GM23338 (cell line): ENCODE data around the gene MLNR.

Source experiments
- CREB1 ChIP-seq: fragments of 250-450 bp; sonication (Bioruptor Pico); IDR thresholded peaks from 2 replicates; pipeline ENCODE4 v1.5.0; 2020; ENCODE audit warnings: low read depth, mild to moderate bottlenecking, moderate library complexity
- CTCF ChIP-seq, 2 experiments: fragments of 200-600 bp in 1 of 2; sonication (generic) in 1 of 2; conservative IDR thresholded peaks; 2 replicates each; pipeline versions ENCODE4 v1.5.1 to v1.6.1; 2016 to 2017; ENCODE audit warnings: antibody characterized with exemption in 2 of 2, low read depth in 2 of 2, mild to moderate bottlenecking in 2 of 2, moderate library complexity in 1 of 2
- EZH2 ChIP-seq: fragments of 200-600 bp; sonication (generic); IDR thresholded peaks from one replicate; pipeline ENCODE4 v1.8.0; 2017; ENCODE audit warnings: antibody characterized with exemption, mild to moderate bottlenecking, low read depth; ENCODE audit not compliant: unreplicated experiment
- EZH2phosphoT487 ChIP-seq: fragments of 200-600 bp; sonication (generic); IDR thresholded peaks from one replicate; pipeline ENCODE4 v1.8.1; 2018; ENCODE audit warnings: antibody characterized with exemption; ENCODE audit not compliant: unreplicated experiment
- JUNB ChIP-seq: IDR thresholded peaks from one replicate; pipeline ENCODE4 v1.6.1; 2016; ENCODE audit warnings: antibody characterized with exemption; ENCODE audit not compliant: unreplicated experiment
- NANOG ChIP-seq: IDR thresholded peaks from 2 replicates; pipeline ENCODE4 v1.6.1; 2016; ENCODE audit warnings: antibody characterized with exemption, borderline replicate concordance
- POLR2AphosphoS5 ChIP-seq: IDR thresholded peaks from 2 replicates; pipeline ENCODE4 v1.6.1; 2016; ENCODE audit warnings: antibody characterized with exemption, low read depth
- ZNF114 ChIP-seq: fragments of 250-450 bp; sonication (Bioruptor Pico); IDR thresholded peaks from 2 replicates; pipeline ENCODE4 v1.5.0; 2020; ENCODE audit warnings: mild to moderate bottlenecking, moderate library complexity
- TF ChIP-seq, protein P1 (sequence below): IDR thresholded peaks from one replicate; pipeline ENCODE4 v1.6.1; 2018; ENCODE audit warnings: antibody characterized with exemption; ENCODE audit not compliant: unreplicated experiment

- TF ChIP-seq CTCF (conservative IDR thresholded peaks at IDR 0.05; ENCODE audit: low read depth in 2 of 2) (no peak), ZNF114 (no peak), EZH2 (no peak), CREB1 (CRISPR knock-in tag) (no peak), EZH2phosphoT487 (no peak), POLR2AphosphoS5 (no peak), JUNB (no peak), NANOG (no peak)
- TF ChIP-seq, protein P1, sequence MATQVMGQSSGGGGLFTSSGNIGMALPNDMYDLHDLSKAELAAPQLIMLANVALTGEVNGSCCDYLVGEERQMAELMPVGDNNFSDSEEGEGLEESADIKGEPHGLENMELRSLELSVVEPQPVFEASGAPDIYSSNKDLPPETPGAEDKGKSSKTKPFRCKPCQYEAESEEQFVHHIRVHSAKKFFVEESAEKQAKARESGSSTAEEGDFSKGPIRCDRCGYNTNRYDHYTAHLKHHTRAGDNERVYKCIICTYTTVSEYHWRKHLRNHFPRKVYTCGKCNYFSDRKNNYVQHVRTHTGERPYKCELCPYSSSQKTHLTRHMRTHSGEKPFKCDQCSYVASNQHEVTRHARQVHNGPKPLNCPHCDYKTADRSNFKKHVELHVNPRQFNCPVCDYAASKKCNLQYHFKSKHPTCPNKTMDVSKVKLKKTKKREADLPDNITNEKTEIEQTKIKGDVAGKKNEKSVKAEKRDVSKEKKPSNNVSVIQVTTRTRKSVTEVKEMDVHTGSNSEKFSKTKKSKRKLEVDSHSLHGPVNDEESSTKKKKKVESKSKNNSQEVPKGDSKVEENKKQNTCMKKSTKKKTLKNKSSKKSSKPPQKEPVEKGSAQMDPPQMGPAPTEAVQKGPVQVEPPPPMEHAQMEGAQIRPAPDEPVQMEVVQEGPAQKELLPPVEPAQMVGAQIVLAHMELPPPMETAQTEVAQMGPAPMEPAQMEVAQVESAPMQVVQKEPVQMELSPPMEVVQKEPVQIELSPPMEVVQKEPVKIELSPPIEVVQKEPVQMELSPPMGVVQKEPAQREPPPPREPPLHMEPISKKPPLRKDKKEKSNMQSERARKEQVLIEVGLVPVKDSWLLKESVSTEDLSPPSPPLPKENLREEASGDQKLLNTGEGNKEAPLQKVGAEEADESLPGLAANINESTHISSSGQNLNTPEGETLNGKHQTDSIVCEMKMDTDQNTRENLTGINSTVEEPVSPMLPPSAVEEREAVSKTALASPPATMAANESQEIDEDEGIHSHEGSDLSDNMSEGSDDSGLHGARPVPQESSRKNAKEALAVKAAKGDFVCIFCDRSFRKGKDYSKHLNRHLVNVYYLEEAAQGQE: no peak
Observed at GRCh38 chr13:49210669-49211068, 9.5 kb upstream of the MLNR start.
